HG03521 (cell line): Measurements from ENCODE around the gene ITGA11.
"Not testable (repeated sequence)": the region's sequence is repeated elsewhere in the genome, so short reads cannot be mapped to it uniquely, and the experiment has no call there.

Source experiments
- ATAC-seq: cut with Tn5 transposase; IDR thresholded peaks from one replicate; pipeline ENCODE4 v1.9.1; 2021; ENCODE audit warnings: mild to moderate bottlenecking, moderate library complexity; ENCODE audit not compliant: unreplicated experiment

The ITGA11 gene

DNA sequence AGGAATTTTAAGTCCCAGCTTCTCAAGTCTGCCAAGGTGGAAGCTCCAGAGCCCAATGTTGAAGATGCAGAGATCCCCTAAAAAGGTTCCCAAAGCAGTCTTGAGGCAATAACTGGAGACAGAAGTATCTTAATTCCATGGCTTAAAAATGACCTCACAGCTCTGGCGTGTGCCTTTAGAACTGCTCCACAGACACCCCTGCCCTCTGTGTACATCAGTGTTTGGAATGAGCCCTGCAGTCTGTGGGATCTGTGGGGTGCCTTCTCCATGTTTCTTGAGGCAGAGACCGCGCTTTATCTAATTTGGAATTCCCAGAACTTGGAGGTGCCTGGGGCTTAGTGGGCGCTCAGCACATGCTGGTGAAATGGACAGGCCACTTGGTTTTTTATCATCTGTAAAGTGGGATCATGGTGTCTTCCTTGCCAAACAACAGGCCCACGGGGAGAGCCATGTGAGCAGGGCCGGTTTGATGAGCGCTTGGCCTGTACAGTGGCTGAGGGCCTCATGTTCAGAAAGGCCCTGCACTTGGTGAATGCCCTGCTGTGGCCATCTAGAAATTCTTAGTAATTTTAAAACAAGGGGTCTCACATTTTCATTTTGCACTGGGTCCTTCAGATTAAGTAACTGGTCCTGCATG, 7.1 kb downstream of the ITGA11 start:
- ATAC-seq = no peak

GRCh38 chr15:68423359-68424296, 8.3 kb downstream of the ITGA11 start:
- no peak for ATAC-seq

- ATAC-seq = not testable (repeated sequence)
These were observed 9.4 kb downstream of the ITGA11 start for GRCh38 chr15:68422403-68423145.

DNA sequence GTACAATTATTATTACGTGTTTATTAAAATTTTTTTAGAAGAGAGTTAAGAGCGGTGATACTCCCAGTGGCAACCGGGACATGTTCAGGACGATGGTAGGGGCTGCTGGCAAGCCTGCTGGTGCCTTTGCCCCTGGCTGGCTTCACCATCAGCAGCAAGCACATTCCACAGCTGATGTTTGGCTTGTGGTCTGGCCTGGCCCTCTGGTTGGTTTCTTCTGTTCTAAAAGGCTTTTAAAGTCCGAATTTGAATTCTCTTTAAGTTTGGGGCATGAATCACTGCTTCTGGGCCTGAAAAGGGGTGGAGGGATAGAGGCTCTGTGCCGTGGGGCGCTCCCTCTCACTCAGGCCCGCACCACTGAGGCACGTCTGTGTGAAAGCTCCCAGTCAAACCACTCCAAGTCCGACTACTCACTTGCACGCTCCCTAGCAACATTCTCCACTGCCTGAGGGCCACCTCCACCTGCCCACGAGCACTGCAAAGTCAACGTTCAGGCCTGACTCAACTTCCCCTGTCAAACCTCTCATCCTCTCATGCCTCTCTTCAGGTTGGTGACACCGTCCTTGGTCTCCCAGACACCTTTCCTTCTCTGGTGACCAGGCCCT, 10.1 kb downstream of the ITGA11 start:
- ATAC-seq = no peak

GRCh38 chr15:68421115-68421551, 10.8 kb downstream of the ITGA11 start:
- ATAC-seq = no peak

- no peak for ATAC-seq
These were observed 11.7 kb downstream of the ITGA11 start for GRCh38 chr15:68420186-68420684.

DNA sequence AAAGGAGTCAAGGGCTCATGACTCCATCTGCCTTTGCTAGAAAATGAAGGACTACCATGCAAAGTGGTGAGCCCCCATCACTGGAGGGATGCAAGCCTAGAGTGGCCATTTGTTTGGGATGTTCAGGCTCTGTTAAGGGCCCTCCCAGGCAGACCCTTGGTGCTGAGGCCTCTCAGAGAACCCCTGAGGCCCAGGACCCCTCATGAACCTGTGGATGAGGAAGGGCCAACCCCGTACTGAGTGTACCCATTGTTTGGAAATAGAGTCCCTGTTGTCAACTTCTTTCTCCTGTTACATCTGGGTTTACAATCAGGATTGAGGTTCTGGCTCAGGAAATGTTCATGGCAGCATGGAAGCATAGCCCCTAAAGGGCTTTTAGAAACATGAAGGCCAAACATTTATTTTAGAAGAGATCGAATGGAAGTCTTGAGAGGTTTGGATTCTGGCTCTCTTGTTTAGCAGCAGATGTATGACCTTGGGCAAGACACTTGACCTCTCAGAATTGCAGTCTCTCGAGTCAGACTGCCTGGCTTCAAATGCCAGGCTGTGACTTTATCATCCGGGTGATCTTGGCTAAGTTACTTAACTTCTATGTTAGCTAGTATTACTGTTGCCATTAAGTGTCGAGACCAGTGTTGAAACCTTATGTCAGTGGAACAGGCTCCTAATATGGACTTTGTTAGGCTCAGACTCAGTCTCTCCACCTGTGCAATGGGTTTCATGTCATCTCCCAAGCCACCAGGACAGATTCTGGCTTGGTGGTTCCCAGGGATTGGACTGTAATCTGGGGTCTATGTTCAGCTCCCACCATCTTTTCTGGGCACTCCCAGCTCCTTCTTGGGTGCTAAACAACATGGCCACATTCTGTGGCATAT, 12.4 kb downstream of the ITGA11 start:
- ATAC-seq = no peak

DNA sequence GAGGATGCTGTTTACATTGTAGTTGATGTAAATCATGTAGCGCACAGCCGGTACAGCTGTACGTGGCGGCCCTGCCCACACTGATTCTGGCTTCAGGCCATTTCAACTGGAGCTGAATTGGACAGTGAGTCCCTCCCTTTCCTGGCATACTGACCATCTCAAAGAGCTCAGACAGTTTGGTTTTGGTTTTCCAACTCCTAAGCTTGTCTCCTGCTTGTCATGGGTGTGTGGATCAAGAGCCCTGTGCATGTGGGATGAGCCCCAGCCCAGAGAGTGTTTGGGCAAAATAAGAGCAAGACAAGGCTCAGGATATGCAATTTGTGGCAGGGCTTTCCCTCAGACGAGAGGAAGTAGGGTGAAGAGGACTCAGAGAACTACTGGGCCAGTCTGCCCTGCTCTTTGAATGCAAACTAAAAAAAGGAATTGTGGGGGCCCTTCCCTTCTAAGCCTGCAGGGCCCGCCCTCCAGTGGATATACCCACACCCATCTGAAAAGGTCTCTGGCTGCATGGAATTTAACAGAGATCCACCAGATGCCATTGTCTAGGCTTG, 13.3 kb downstream of the ITGA11 start:
- no peak for ATAC-seq

DNA sequence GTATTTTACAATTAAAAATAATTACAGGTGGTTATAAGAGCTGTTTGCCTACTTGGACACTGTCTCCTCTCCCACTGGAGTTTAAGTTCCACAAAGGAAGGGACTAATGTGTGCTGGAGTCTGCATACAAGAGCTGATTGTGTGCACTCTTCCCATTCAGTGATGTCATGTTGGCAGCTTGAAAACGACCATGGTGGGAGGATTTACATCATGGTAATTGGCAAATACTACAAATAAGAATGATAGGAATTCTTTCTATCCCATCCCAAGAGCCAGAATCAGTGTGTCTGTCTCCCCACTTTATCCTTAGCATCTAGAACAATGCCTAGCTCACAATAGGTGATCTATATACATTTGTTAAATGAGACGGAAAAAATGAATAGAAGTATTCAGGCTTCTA, 14.1 kb downstream of the ITGA11 start:
- no peak for ATAC-seq

DNA sequence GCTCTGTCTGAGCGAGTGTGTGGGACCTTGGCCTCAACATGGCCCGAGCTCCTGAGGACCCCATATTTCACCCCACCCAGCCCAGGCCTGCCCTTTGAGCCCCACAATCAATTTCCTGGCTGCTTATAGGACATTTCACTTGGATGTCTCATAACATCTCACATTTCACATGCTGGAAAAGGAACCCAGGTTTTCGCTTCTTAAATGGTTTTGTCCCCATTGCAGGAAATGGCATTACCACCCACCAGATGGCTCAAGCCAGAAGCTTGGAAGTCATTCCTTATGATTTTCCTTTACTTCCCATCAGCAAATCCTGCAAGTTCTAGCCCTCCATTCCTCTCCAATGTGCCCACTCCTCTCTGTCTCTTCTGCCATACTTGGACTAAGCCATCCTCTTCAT, 14.9 kb downstream of the ITGA11 start:
- no peak for ATAC-seq

GRCh38 chr15:68416158-68416535, 15.8 kb downstream of the ITGA11 start:
- no peak for ATAC-seq

GRCh38 chr15:68415501-68416157, 16.3 kb downstream of the ITGA11 start:
- ATAC-seq = no peak

- no peak for ATAC-seq
These were observed 16.9 kb downstream of the ITGA11 start for GRCh38 chr15:68415061-68415460.

DNA sequence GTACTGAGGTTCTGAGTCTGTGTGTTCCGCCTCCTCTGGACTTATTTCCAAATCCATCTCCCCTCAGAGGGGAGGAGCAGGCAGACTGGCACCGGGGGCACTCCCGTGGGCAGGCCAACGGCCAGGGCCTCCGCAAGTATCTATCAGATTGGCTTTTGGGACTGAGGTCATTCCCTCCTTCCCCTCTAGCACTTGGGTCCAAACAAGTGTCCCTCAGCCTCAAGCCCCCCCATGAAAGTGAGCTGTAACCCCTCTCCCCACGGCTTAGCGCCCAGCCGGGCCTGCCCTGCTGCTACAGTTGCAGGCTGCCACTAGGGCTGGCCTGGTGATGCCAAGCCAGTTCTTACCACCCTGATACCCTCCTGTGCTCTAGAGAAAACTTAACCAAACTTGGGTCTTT, 17.4 kb downstream of the ITGA11 start:
- ATAC-seq = no peak

DNA sequence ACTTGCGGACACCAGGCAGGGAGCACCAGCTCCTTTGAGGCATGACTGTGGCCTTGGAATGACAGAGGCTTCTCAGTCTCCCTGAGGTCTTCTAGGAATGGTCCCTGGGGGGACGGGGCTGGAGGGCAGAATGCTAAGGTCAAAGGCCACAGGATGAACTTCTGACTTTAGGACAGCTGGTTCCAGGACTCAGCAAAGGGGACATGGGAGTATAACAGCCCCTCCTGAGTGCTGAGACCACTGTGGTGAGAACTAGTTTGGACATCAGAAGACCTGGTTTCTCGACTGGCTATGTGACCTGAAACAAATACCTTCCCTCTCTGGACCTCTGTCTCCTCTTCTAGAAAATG, 17.8 kb downstream of the ITGA11 start:
- ATAC-seq = no peak

- ATAC-seq = no peak
These were observed 18.4 kb downstream of the ITGA11 start for GRCh38 chr15:68413363-68414205.

- ATAC-seq = no peak
These were observed 19.7 kb downstream of the ITGA11 start for GRCh38 chr15:68412218-68412617.

GRCh38 chr15:68411735-68412134, 20.2 kb downstream of the ITGA11 start:
- ATAC-seq = no peak

DNA sequence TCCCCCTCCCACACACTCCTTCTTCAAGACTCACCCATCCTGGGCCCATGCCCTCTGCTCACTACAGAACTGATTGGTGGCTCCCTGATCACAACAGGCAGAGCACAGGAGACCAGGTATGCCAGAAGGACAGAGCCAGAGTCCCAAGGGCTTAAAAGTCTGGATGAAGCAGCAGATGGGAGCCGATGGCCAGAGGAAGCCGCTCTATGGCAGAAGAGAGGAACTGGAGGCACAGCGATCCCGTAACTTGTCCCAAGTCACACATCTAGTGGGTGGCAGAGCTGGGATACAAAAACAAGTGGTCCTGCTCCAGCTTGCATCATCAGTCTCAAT, 20.7 kb downstream of the ITGA11 start:
- ATAC-seq = no peak
